Measurements from ENCODE around the gene MAST4. TPM values are rescaled to one million over a fixed set of nuclear protein-coding genes. Genes with fewer than 3 reads are reported as not detected.

MAST4 gene
- total and polyA plus RNA-seq, 2 donors (not counting 1 experiment from before 2014, with no cell fraction given) = 2.5 to 57.1 TPM

DNA sequence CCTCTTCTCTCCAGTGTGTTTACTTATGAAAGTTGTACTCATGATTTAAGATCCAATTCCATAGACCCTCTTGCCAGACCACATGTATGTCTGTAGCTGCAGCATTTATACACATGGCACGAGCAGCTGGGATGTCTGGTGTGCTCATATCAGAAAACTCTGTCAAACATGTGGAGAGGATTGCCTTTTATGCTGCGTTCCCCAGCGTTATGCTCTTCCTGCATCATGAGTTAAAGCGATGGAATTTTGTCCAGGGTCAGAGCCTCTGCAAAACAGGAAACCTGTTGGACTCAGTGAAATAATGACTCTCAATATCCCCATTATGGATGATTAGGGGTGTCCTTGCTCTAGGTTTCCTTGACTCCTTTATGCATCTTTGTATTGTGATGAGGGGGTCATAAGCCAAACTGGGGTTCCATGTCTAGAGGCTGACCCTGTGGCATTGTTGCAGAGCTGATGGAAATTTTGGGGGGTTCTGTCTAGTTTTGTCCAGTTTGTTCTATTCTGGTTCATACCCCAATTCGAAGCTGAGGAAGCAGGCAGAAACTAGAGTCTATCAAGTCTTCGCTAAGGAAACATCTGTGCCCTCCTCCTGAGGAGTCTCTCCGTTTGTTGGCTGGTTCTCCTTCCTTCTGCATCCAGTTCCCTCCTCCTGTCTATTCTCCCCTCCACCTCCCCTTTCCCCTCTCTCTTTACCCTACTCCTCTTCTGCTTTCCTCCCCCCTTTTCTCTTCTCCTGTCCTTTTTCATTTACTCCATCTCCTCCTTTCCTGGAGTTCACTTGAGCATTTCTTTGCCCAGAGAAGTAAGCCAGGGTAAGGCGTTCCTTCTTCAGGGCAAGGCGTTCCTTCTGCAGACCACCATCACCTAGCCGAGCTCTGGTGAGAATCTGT, 252.8 kb downstream of the MAST4 start:
- Histone ChIP-seq H3K27ac (ENCODE audit: low read length in 2 of 2) (no peak overlapping the region), H3K36me3 (replicated peaks in 1 of 2; ENCODE audit: control extremely low read depth in 1 of 2, control insufficient read depth in 1 of 2, extremely low read depth in 1 of 2, insufficient read depth in 2 of 2, low read length in 1 of 2) (no peaks in the 10 kb centered on the region), H3K4me3 (ENCODE audit: control extremely low read depth in 1 of 5, extremely low read depth in 1 of 5, insufficient read depth in 1 of 5, low read depth in 2 of 5, low read length in 4 of 5) (no peak overlapping the region), H2AFZ (ENCODE audit: insufficient read depth, low read depth, low read length, poor library complexity, severe bottlenecking) (no peak overlapping the region), H4K20me1 (ENCODE audit: control insufficient read depth, insufficient read depth, low read length, poor library complexity, severe bottlenecking) (no peaks in the 10 kb centered on the region), H3K9me3 (ENCODE audit: control extremely low read depth in 1 of 3, control insufficient read depth in 2 of 3, insufficient read depth in 1 of 3, low read length in 2 of 3) (no peaks in the 10 kb centered on the region), H3K4me1 (ENCODE audit: control insufficient read depth in 2 of 2, insufficient read depth in 2 of 2, low read length in 2 of 2) (no peaks in the 10 kb centered on the region), H3K79me2 (ENCODE audit: control insufficient read depth, insufficient read depth, low read length) (no peaks in the 10 kb centered on the region), H3K4me2 (replicated peaks; ENCODE audit: low read depth, low read length, poor library complexity, severe bottlenecking) (no peak overlapping the region), H3K9ac (ENCODE audit: low read length) (no peak overlapping the region), H3K27me3 (replicated peaks in 1 of 4; ENCODE audit: control extremely low read depth in 1 of 4, control insufficient read depth in 3 of 4, insufficient read depth in 4 of 4, low read length in 3 of 4) (peaks cover 0 to 3% (median 0%) of the 10 kb centered on the region in 4 experiments)
- H3K27ac Mint-ChIP-seq = no peak overlapping the region
- ATAC-seq (ENCODE audit: low read depth) (no peak), DNase-seq (no peak)
- peaks cover 10% of the 10 kb centered on the region for H3K27me3 Mint-ChIP-seq
- CTCF ChIA-PET = no interaction called here
- POLR2A ChIA-PET = no interaction called here
- TF ChIP-seq EZH2 (IDR thresholded peaks at IDR 0.05; ENCODE audit: borderline replicate concordance, insufficient read depth, low read depth, low read length, poor library complexity, severe bottlenecking) = no peak
- TF ChIP-seq, protein P1, sequence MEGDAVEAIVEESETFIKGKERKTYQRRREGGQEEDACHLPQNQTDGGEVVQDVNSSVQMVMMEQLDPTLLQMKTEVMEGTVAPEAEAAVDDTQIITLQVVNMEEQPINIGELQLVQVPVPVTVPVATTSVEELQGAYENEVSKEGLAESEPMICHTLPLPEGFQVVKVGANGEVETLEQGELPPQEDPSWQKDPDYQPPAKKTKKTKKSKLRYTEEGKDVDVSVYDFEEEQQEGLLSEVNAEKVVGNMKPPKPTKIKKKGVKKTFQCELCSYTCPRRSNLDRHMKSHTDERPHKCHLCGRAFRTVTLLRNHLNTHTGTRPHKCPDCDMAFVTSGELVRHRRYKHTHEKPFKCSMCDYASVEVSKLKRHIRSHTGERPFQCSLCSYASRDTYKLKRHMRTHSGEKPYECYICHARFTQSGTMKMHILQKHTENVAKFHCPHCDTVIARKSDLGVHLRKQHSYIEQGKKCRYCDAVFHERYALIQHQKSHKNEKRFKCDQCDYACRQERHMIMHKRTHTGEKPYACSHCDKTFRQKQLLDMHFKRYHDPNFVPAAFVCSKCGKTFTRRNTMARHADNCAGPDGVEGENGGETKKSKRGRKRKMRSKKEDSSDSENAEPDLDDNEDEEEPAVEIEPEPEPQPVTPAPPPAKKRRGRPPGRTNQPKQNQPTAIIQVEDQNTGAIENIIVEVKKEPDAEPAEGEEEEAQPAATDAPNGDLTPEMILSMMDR (IDR thresholded peaks at IDR 0.05) = no peak
- no peaks in the 10 kb centered on the region for H3K4me1 Mint-ChIP-seq
- peaks cover 2% of the 10 kb centered on the region for H3K9me3 Mint-ChIP-seq (ENCODE audit: insufficient read depth)
- H3K4me3 Mint-ChIP-seq = no peak overlapping the region
- intact Hi-C loops (cut with micrococcal nuclease) = no loop called here
- WGBS (ENCODE audit: insufficient coverage) = 21% methylated on average over 7 of the region's 10 CpGs

DNA sequence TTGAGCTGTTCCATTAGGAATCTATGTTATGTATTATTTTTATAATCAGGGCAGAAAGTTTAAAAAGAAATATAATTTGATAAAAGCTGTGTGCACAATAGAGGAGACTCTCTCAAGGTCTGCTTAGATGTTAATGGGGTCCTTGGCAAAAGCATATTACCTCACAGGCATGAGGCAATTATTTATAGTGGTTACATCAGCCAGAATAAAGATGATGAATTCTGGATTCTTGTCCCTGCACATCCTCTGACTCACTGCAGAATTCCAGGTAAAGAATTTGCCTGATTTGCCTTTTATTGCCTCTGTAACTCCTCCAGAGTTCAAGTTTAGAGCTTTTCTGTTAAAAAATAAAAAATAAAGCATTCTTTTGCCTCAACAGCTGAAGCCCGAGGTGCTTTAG, 253.6 kb downstream of the MAST4 start:
- Histone ChIP-seq H3K27ac (ENCODE audit: low read length in 2 of 2) (no peak overlapping the region), H3K27me3 (replicated peaks in 1 of 4; ENCODE audit: control extremely low read depth in 1 of 4, control insufficient read depth in 3 of 4, insufficient read depth in 4 of 4, low read length in 3 of 4) (peaks cover 0 to 3% (median 0%) of the 10 kb centered on the region in 4 experiments), H3K4me2 (replicated peaks; ENCODE audit: low read depth, low read length, poor library complexity, severe bottlenecking) (no peak overlapping the region), H3K36me3 (replicated peaks in 1 of 2; ENCODE audit: control extremely low read depth in 1 of 2, control insufficient read depth in 1 of 2, extremely low read depth in 1 of 2, insufficient read depth in 2 of 2, low read length in 1 of 2) (no peaks in the 10 kb centered on the region), H3K9ac (ENCODE audit: low read length) (no peak overlapping the region), H3K9me3 (ENCODE audit: control extremely low read depth in 1 of 3, control insufficient read depth in 2 of 3, insufficient read depth in 1 of 3, low read length in 2 of 3) (no peaks in the 10 kb centered on the region), H3K4me1 (ENCODE audit: control insufficient read depth in 2 of 2, insufficient read depth in 2 of 2, low read length in 2 of 2) (no peaks in the 10 kb centered on the region), H4K20me1 (ENCODE audit: control insufficient read depth, insufficient read depth, low read length, poor library complexity, severe bottlenecking) (no peaks in the 10 kb centered on the region), H2AFZ (ENCODE audit: insufficient read depth, low read depth, low read length, poor library complexity, severe bottlenecking) (no peak overlapping the region), H3K79me2 (ENCODE audit: control insufficient read depth, insufficient read depth, low read length) (no peaks in the 10 kb centered on the region), H3K4me3 (ENCODE audit: control extremely low read depth in 1 of 5, extremely low read depth in 1 of 5, insufficient read depth in 1 of 5, low read depth in 2 of 5, low read length in 4 of 5) (no peak overlapping the region)
- ATAC-seq (ENCODE audit: low read depth) (no peak), DNase-seq (no peak)
- POLR2A ChIA-PET = no interaction called here
- H3K9me3 Mint-ChIP-seq (ENCODE audit: insufficient read depth) = no peaks in the 10 kb centered on the region
- no peak overlapping the region for H3K27ac Mint-ChIP-seq
- no CpG with 5 or more reads among the region's 1 CpG for WGBS (ENCODE audit: insufficient coverage)
- CTCF ChIA-PET = interaction anchor here (1.0 kb wide), 1 partner anchor 93 kb away, joined by 3 read pairs; no protein-coding TSS in a partner anchor
- no peaks in the 10 kb centered on the region for H3K4me1 Mint-ChIP-seq
- intact Hi-C loops (cut with micrococcal nuclease) = no loop called here
- no peak for TF ChIP-seq EZH2 (IDR thresholded peaks at IDR 0.05; ENCODE audit: borderline replicate concordance, insufficient read depth, low read depth, low read length, poor library complexity, severe bottlenecking)
- TF ChIP-seq, protein P1 (IDR thresholded peaks at IDR 0.05) = no peak
- no peak overlapping the region for H3K4me3 Mint-ChIP-seq
- H3K27me3 Mint-ChIP-seq = peaks cover 7% of the 10 kb centered on the region

Data from B cell (primary cell).